ENCODE results near the gene RD3L. TPM values are rescaled to one million over a fixed set of nuclear protein-coding genes. Genes with fewer than 3 reads are reported as not detected.
"Not testable (repeated sequence)": the region's sequence is repeated elsewhere in the genome, so short reads cannot be mapped to it uniquely, and the experiment has no call there.

The RD3L gene
- total RNA-seq, 1 donor from 2014 or later, result not detected

DNA sequence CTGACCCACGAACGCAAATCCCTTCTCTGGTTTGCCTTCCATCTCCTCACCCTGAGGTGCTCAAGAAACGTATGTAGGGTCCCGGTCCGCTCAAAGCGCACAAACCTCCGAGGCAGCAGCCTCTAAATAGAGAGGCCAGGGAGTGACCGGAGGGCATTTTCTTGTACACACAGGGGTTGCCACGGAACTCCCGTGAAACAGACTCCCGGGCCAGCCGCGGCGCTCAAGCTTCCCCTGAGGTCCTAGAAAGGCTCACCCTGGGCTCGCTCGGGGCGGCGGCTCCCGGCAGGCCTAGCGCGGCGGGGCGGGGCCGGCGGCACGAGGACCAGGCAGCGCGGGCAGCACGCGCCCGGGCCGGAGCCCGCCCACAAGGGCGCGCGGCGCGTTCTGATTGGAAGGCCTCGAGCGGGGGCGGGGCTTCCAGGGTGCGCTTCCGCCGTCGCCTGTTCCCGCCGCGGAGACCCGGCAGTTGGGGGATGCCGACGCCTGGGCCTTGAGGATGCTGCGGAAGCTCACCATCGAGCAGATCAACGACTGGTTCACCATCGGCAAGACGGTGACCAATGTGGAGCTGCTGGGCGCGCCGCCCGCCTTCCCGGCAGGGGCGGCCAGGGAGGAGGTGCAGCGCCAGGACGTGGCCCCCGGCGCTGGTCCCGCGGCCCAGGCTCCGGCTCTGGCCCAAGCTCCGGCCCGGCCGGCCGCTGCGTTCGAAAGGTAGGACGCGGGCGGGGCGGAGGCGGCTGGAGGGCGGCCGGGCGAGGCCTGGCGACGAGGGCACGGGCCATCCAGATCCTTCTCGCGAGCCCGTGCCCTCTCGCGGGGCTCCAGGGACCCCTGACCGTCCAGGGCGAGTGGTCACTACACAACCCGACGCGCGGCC, 14.1 kb downstream of the RD3L start, which contains the start of gene TDRD9:
Gene TDRD9, plus strand, starts transcription at position 446 of the 880 bp plus-strand sequence. Its CDS starts 54 bp downstream, at position 500.
- no peak for DNase-seq (ENCODE audit: low read depth in 2 of 2)

DNA sequence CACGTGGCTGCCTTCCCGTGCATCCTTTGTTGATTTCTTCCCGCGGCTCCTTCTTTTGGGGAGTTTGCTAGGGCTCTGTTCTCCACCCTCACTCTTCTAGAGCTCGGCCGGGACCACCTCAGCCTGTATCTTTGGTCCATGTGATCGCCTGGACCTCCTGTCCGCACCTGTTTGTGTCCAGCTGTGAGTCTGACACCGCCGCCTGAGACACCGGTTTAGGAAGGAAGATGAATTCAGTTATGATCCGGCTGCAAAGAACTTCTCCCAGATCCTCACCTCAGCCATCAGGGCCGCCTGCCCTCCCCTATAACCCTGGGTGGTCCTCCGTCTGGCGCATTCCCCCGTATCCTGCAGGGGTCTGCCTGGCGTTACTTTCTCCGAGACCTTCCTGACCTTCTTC, 14.8 kb downstream of the RD3L start:
- no peak for DNase-seq (ENCODE audit: low read depth in 2 of 2)

DNA sequence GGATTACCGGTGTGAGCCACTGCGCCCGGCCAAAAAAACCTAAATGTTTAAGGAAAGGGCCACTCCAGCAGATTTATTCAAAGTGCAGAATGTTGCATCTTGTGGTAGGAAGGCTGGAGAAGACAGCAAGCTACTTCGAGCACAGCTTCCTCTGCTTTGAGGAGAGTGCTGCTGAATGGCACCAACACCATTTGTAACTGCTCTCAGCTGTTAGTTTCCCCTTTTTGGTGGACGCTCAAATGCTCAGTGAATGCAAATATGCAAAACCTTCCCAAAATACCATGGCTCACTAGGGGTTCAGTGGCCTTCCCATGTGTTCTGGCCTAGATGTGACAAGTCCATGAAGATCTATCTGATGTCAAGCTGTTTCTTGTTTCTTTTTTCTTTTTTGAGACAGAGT, 17.0 kb downstream of the RD3L start:
- no peak for DNase-seq (ENCODE audit: low read depth in 2 of 2)

DNA sequence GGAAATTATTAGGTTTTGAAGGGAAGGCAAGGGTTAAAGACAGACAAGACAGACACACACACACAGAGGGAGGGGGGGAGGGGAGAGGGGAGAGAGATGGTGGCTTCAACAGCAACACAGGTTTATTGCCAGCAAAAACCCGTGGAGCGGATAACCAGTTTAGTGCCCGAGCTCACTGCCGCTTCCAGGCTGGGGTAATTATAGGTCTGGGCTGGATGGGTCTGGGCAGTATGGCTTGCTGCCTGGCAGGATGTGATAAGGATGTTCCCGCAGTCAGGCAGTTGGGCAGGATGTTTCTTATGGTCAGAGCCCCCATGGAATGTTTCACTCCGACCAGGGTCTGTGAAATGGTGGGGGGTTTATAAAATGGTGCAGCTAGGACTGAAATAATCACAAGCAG, 18.5 kb downstream of the RD3L start:
- DNase-seq (ENCODE audit: low read depth in 2 of 2), result peak; percentile 12 to 94

DNA sequence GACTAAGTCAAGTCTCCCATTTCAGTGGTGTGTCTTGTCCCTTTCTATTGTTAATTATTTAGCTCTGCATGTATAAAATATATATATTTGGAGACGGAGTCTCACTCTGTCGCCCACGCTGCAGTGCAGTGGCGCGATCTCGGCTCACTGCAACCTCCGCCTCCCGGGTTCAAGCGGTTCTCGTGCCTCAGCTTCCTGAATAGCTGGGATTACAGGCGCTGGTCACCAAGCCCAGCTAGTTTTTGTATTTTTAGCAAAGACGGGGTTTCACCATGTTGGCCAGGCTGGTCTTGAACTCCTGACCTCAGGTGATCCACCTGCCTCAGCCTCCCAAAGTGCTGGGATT, 20.5 kb downstream of the RD3L start:
- DNase-seq (ENCODE audit: low read depth in 2 of 2), result not testable (repeated sequence)

DNA sequence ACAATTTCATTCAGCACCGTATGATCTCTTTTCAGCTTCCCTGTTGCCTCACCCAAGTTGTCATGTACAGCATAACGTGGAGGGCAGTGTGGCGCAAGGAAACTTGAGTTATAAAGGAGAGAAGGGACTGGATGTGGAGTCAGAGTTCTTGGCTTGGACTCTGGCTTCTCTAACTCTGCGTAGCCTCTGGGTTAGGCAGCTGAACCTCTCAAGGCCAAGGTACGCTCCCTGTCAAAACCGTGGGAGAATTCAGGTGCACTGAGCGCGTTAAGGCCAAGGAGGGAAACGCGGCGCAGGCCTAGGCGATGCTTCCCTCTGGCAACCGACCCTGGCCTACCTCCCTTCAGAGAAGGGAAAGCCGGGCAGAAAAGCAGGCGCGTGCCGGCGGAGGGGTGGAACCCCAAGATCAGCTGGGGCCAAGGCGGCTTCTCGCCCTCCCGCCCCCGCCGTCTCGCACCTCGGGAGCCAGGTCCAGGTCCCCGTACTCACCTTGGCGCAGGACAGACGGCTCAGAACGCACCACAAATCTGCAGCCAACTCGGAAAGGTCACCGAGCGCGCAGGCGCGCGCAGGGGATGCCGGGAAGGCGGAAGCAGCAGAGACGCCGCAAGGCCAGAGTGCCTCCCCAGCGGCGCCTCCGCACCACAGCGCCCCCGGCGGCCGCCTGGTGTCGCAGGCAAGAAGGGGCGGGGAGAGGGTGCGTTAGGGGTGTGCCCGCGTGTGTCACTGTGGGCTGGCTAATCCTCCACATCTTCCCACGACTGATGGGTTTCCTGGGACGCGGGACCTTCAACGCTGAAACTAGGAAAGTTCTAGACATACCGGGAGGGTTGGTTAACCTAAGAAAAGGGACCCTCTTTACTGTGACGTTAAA, 21.1 kb downstream of the RD3L start:
- DNase-seq (ENCODE audit: low read depth in 2 of 2), result peak; percentile 94

DNA sequence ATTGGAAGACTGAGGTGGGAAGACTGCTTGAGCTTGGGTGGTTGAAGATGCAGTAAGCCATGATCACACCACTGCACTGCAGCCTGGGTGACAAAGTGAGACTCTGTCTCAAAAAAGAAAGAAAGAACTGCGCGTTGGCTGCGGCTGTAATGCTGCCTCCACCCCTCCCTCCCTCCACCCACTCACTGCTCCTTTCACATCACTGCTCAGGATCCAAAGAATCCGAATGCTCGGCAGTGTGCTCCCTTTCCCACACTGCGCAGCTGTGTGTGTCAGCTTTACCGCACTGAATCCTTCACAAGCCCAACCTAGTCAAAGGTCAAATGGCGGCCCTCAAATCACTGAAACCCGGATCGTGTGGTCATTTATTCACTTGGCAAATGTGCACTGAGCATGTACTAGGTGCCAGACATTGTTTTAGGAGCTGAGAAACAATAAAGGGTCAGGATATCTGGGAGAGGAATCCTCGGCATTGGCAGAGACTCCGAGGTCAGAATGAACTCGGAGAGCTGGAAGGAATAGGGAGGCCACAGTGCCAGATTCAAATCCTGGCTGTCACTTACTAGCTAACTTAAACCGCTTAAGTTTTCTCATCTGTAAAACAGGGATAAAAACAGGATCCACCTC, 25.6 kb downstream of the RD3L start:
- no peak for DNase-seq (ENCODE audit: low read depth in 2 of 2)

DNA sequence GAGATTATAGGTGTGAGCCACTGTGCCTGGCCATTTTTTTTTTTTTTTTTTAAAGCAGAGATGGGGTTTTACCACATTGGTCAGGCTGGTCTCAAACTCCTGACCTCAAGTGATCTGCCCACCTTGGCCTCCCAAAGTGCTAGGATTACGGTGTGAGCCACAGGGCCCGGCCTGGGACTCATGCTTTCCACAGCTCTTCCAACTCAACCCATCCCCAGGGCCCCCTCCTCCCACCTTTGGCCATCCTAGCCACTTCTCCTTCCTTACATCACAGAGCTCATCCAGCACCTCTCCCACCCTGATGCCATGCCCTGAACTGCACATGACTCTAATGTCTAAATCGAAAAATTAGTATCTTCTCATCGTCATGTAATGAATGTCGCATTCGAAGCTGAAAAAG, 26.7 kb downstream of the RD3L start:
- DNase-seq (ENCODE audit: low read depth in 2 of 2), result no peak

DNA sequence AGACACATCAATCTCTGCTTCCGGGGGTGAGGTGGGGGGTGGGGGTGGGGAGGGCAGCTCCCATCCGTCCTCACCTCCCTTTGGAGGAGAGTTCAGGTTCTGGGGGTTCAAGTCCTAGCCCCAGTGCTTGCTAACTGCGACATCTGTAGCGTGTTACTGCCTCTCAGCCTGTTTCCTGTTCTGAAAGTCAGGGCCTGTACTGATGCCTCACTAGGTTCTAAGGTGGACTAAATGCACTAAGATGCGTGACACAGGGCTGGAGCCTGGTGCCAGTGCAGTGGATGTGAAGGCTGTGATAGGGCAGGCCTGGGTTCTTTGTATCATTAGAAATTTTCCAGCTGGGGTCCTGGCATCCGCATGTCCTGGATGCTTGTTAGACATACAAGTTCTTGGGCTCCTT, 31.3 kb downstream of the RD3L start:
- no peak for DNase-seq (ENCODE audit: low read depth in 2 of 2)

DNA sequence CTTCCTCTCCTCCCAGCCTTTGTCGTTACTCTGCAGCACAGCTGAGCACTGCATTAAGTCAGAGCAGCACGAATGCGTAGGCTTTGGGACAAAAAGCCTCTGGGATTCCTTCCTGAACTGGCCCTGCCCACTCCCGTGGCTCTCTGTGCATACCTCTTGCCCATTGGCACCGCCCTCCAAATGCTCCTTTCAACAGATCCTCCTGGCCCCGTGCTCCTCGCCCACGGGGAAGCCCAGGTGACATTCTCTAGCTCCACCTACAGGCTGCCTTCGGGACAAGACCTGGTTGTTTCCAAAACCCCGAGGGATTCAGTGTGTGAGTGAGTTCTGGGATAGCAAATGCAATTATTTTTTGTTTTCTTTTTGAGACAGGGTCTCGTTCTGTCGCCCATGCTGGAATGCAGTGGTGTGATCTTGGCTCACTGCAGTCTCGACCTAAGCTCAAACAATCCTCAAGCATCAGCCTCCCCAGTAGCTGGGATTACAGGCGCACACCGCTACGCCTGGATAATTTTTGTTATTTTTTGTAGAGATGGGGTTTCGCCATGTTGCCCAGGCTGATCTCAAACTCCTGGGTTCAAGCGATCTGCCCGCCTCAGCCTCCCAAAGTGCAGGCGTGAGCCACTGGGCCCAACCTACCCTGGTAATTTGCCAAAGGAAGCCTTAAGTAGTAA, 31.9 kb downstream of the RD3L start:
- peak; percentile 73 to 87 for DNase-seq (ENCODE audit: low read depth in 2 of 2)

DNA sequence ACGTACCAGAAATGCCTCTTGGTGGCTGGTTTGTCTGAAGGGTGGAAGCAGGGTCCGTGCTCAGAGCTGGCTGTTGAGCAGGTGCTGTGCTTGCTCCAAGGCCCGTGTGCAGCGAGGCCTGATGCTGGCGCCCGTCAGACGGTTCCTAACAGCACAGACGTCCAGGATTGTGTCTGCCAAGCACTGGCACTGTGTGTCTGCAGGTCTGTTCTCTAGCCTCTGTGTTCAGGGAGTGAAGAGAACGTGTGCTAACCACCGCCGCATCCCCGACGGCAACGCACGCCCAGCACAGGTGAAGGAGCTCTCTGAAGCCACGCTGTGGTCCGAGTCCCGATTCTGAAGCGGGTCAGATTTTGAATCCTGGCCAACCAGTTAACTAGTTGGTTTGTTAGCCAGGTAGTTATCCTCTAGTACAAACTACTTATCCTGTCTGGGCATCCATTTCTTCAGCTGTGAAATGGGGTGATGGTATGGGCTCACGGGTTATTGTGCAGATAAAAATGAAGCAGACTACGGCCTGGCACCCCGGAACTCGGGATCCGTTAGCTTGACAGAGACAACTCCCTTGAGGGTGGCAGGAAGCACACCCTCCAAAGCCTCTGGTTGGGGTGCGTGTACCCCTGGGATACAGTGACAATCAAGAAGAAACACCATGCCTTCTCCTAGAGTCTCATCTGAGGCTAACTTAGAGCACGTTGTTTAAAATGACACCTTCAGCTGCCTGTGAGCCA, 32.6 kb downstream of the RD3L start:
- no peak for DNase-seq (ENCODE audit: low read depth in 2 of 2)

DNA sequence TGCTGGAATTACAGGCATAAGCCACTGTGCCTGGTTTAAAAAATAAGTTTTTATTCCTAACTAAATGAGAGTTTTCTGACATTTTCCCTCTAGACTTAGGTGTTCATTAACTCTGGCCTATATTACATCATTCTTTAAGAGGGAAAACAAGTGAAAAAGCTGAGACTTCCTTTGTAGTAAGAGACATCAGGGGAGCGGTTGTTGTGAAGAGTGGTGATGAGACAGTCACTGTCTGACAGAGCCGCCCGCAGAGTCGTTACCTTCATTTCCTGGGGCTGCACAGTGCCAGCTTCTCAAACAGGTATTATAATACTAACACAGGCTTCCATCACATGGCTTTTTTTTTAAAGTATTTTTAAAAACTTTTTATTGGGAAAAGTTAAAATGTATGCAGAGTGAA, 33.7 kb downstream of the RD3L start:
- DNase-seq (ENCODE audit: low read depth in 2 of 2), result no peak

DNA sequence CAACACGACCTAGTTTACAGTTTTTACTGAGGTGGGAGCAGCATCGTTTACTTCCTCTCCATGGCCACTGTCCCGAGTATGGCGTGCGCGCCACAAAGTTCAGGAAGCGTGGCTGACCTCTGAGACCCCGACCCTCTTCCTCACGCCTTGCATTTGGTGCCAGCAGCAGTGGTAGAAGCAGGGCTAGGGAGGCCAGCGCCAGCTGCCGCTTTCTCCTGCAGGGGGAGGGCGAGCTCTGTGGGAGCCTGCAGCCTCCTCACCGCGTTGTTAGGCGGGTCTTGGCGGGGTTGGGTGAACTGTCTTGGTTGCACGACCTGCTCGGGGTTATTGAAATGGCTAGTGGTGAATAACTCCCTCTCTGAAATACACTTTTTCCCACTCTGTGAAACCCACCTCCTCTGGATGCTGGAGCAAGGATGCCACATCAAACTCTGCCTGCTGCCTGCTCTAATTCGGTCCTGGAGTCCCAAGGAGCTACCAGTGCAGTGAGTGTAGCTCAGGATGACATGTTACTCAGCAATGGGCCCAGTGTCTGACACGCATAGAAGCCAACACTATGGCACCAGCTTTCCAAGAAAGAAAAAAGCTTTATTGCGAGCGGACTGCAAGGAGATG, 36.4 kb downstream of the RD3L start:
- DNase-seq (ENCODE audit: low read depth in 2 of 2), result peak in 1 of 2 donors; percentile 26

DNA sequence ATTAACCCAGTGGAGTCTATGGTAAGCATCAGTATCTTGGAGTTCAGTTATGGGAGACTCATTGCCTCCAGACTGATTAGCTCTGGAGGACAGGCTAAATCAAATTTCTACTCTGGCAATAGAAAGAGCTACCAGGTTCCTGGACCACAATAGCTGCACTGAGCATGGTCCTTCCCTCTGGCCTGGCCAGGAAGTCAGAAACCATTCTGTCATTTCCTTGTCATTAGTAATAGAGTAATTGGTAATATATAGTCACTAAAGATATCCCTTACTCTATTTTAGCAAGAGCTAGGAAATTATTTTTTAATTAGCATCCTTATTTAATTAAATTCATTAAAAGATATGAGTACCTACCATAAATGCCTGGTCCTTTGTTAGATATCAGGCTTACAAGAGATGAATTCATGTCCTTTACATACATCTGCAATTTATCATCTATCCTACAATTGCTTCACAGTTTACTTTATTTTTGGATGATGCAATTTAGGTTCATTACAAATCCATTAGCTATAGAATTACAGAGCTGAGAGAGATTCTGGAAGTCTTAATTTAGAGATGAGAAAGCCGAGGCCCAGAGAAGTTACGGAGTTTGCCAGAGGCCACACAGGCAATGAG, 37.7 kb downstream of the RD3L start:
- no peak for DNase-seq (ENCODE audit: low read depth in 2 of 2)

DNA sequence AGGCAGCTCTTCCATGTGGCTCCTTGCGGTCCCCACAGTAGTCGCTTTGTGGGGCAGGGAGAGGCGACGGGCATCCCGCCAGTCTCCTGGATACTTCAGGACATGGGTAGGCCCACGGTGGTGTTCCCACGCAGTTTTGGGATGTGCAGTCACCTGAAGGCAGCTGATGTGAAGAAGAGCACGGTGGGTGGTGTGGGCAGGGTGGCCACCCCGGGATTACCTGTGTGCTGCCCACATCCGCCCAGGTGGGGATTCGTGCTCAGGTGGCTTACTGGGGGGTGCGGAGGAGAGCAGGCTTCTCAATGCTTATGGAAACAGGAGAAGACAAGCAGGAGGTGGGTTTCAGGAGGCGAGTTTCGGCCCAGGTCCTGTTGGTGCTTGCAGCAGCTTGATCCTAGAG, 42.5 kb downstream of the RD3L start:
- DNase-seq (ENCODE audit: low read depth in 2 of 2), result no peak

DNA sequence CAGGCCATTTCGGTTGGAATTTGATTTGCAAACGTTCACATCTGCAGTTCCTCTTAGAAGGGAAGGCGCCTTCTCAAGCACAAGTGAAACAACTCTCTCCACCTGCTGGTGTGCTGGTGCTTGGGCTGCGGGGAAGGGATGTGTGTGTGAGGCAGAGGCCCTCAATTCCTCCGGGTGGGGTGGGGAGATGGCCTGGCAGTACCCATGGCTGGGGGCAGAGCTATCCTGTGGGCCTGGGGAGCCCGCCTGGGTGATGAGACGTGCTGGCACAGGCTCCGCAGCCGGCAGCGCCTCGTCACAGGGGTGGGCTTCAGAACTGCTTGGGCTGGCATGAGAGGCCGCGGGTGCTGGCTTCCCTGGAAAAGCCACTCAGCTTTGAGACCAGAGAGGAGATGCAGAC, 43.0 kb downstream of the RD3L start:
- DNase-seq (ENCODE audit: low read depth in 2 of 2), result no peak

DNA sequence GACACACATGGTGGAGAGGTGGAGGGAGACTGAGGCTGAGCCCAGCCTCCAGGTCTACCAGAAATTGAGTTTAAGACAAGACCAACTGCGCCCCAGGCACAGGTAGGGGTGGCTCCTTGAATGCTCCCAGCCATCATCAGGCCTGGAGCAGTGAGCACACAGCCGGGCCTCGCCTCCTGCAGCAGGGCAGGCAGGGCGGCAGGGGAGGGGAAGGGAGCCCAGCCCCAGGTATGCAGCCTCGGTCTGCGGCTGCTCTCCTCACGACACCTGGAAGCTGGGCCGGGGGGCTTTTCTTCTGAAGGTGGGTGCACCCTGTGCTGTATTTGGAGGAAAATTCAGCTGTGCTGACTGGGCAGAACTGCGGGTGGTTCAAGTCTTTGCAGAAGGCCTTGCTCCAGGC, 43.6 kb downstream of the RD3L start:
- DNase-seq (ENCODE audit: low read depth in 2 of 2), result no peak

DNA sequence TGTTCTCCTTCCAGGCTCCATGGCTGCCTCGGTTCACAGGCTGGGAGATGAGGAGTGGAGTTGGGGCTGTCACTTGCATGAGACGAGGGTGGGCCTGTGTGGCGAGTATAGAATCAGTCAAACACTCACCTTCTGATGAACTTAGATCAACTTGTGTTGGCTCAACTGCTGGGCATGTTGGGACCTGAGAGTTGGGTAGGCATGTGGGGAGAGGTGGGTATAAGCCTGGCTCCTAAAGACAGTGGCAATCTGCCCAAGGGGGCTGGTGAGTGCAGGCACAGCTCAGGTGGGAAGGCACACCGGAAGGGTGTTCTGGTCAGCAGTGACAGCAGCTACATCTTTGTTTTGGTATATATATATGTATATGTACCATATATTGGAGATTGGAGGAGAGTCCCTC, 44.1 kb downstream of the RD3L start:
- no peak for DNase-seq (ENCODE audit: low read depth in 2 of 2)

DNA sequence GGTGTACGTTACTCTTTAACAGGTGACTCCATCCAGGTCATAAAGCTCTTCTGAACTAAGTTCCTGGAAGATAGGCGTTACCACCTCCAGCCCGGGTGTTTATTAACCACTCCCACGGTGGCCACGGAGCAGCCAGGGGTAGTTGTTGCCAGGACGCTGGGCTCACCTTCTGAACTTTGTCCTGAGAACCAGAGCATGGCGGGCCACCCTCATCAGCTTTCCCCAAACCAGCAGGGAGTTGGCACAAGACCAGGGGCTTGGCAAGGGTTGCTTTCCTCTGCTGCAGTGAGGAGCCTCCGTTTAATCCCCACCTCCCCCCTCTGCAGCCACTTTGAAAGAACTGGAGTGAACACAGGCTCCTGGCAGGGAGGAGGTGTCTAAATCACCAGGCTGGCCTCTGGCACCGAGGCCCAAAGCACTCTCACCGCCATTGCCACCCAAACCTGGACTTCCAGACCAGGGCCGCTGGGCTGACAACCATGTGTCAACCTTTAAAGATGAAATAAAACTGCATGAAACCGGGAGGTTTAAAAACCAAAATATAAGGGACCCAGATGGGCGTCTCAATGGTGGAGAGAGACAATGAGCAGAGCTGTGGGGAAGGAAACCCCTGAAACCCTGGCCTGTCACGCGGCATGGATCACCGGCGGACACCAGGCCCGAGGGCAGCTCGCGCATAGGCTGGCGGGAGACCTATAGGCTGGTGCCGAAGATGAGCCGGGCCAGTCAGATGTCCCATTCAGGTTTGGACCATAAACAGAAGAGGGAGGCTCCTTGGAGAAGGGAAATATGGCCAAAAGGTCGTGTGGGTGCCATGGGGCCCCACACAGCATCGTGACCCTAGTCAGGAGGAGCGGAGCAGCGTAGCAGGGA, 45.0 kb downstream of the RD3L start:
- no peak for DNase-seq (ENCODE audit: low read depth in 2 of 2)

All from lung microvascular endothelial cell (primary cell).